ENCODE data around the gene MLST8.

Gene MLST8

GRCh38 chr16:2178321-2179106, 26.7 kb upstream of the MLST8 start:
- no peak overlapping the region for H3K4me3 ChIP-seq (ENCODE audit: low read depth, low read length)
- no peak for DNase-seq (ENCODE audit: low read depth)
- TF ChIP-seq, protein P1, sequence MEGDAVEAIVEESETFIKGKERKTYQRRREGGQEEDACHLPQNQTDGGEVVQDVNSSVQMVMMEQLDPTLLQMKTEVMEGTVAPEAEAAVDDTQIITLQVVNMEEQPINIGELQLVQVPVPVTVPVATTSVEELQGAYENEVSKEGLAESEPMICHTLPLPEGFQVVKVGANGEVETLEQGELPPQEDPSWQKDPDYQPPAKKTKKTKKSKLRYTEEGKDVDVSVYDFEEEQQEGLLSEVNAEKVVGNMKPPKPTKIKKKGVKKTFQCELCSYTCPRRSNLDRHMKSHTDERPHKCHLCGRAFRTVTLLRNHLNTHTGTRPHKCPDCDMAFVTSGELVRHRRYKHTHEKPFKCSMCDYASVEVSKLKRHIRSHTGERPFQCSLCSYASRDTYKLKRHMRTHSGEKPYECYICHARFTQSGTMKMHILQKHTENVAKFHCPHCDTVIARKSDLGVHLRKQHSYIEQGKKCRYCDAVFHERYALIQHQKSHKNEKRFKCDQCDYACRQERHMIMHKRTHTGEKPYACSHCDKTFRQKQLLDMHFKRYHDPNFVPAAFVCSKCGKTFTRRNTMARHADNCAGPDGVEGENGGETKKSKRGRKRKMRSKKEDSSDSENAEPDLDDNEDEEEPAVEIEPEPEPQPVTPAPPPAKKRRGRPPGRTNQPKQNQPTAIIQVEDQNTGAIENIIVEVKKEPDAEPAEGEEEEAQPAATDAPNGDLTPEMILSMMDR (IDR thresholded peaks at IDR 0.05; ENCODE audit: control insufficient read depth, extremely low read depth, insufficient read depth), result no peak

DNA sequence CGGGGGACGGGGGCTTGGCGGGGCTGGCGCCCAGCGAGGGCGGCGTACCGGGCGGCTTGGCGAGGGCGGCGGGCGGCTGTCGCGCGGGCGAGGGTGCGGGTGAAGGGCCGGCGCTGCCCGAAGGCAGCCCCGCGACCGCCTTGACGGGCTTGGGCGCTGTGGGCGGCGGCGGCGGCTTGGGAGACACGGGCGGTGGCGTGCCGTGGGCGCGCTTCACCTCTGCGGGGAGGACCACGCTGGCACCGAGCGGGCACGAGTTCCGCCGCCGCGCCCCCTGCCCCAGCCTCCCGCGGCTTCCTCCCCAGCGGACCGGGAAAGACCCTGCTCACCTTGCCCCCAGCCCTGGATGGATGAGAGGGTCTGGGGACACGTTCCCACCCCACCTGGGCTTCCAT, 26.1 kb upstream of the MLST8 start:
- TF ChIP-seq, protein P1 (IDR thresholded peaks at IDR 0.05; ENCODE audit: control insufficient read depth, extremely low read depth, insufficient read depth), result no peak
- no peak overlapping the region for H3K4me3 ChIP-seq (ENCODE audit: low read depth, low read length)
- no peak for DNase-seq (ENCODE audit: low read depth)

DNA sequence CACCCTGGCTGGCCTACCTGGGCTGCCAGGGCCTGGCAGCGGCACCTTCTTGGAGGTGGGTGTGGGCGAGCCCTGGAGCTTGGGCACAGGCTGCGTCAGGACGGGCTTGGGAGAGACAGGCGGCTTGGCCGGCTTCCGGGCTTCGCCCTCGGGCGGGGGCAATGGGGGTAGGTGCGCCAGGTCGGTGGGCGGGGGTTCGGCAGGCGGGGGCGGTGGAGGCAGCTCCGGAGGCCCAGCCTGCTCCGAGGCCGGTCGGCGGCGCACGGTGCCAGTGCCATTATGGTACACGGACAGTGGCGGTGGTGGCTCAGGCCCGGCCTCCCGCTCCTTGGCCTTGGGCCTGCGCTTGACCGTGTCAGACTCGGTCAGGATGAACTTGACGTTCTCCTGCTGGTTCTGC, 25.7 kb upstream of the MLST8 start:
- no peak overlapping the region for H3K4me3 ChIP-seq (ENCODE audit: low read depth, low read length)

DNA sequence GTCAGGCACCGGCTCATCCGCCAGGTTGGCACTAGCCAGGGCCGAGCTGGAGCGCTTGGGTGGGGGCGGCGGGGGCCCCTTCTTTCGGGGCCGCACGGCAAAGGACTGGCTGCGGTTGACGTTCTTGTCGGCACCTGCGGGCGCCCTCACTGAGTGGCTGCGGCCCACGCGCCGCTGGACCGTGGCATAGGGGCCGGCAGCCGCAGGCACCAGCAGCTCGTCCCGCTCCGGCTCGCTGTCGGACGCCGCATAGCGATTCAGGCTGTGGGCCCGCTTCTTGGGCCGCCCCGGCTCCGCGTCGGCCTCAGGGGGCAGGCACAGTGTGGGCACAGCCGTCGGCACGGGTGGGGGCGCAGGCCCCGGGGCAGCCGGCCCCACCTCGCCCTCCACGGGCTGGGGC, 24.8 kb upstream of the MLST8 start:
- no peak for DNase-seq (ENCODE audit: low read depth)
- H3K4me3 ChIP-seq (ENCODE audit: low read depth, low read length), result no peak overlapping the region
- TF ChIP-seq, protein P1 (IDR thresholded peaks at IDR 0.05; ENCODE audit: control insufficient read depth, extremely low read depth, insufficient read depth), result no peak

More for the DNA sequence above, 25.7 kb upstream of the MLST8 start:
- TF ChIP-seq, protein P1 (IDR thresholded peaks at IDR 0.05; ENCODE audit: control insufficient read depth, extremely low read depth, insufficient read depth), result no peak
- no peak for DNase-seq (ENCODE audit: low read depth)

GRCh38 chr16:2180962-2181923, 24.0 kb upstream of the MLST8 start:
- TF ChIP-seq, protein P1 (IDR thresholded peaks at IDR 0.05; ENCODE audit: control insufficient read depth, extremely low read depth, insufficient read depth), result no peak
- DNase-seq (ENCODE audit: low read depth), result no peak
- no peak overlapping the region for H3K4me3 ChIP-seq (ENCODE audit: low read depth, low read length)

DNA sequence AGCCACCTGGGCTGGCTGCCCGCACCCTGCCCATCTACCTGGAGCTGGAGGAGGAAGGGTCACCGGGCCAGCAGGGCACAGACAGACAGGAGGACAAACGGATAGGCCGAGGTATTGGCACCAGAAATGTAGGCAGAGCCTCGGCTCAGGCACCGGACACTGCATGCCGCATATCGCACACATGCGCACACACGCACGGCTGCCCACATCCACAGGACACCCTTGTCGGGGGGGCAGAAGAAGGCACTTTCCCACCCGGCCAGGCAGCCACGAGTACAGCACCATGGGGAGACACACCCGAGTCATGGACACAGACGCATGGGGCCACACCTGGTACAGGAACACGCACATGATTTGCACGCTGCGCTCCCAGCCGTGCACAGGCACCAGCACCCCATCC, 23.3 kb upstream of the MLST8 start:
- no peak overlapping the region for H3K4me3 ChIP-seq (ENCODE audit: low read depth, low read length)
- TF ChIP-seq, protein P1 (IDR thresholded peaks at IDR 0.05; ENCODE audit: control insufficient read depth, extremely low read depth, insufficient read depth), result no peak
- DNase-seq (ENCODE audit: low read depth), result no peak
